GM23248 (cell line): ENCODE data around the gene PSME3IP1. TPM values are rescaled to one million over a fixed set of nuclear protein-coding genes. Genes with fewer than 3 reads are reported as not detected.

Experiments used
- DNase-seq: peaks from one replicate; pipeline ENCODE4 v3.0.0-alpha.2; 2015
- H2AFZ ChIP-seq: fragments of 200-600 bp; sonication (generic); 2 replicates; pipeline ENCODE4 v1.6.1; 2016; ENCODE audit warnings: antibody characterized with exemption
- H3F3A ChIP-seq: fragments of 200-600 bp; sonication (generic); 2 replicates; pipeline ENCODE4 v1.6.1; 2016; ENCODE audit warnings: mild to moderate bottlenecking, antibody characterized with exemption, mixed run types; ENCODE audit not compliant: insufficient read depth
- H3K27ac ChIP-seq: fragments of 200-600 bp; sonication (generic); 2 replicates; pipeline ENCODE4 v1.5.1; 2016; ENCODE audit warnings: mild to moderate bottlenecking
- H3K27me3 ChIP-seq: fragments of 200-600 bp; sonication (generic); replicated peaks from 2 replicates; pipeline ENCODE4 v1.6.1; 2016; ENCODE audit warnings: mild to moderate bottlenecking; ENCODE audit not compliant: insufficient read depth
- H3K36me3 ChIP-seq: fragments of 200-600 bp; sonication (generic); 2 replicates; pipeline ENCODE4 v1.6.1; 2016; ENCODE audit warnings: low read depth, mild to moderate bottlenecking
- H3K4me1 ChIP-seq: fragments of 200-600 bp; sonication (generic); 2 replicates; pipeline ENCODE4 v1.6.1; 2016; ENCODE audit warnings: mild to moderate bottlenecking; ENCODE audit not compliant: insufficient read depth
- H3K4me2 ChIP-seq: fragments of 200-600 bp; sonication (generic); one replicate; pipeline ENCODE4 v1.6.1; 2016; ENCODE audit warnings: mild to moderate bottlenecking; ENCODE audit not compliant: unreplicated experiment
- H3K4me3 ChIP-seq: fragments of 200-600 bp; sonication (generic); 2 replicates; pipeline ENCODE4 v1.5.1; 2016; ENCODE audit warnings: mild to moderate bottlenecking
- H3K79me2 ChIP-seq: fragments of 200-600 bp; sonication (generic); 2 replicates; pipeline ENCODE4 v1.6.1; 2016; ENCODE audit warnings: mild to moderate bottlenecking; ENCODE audit not compliant: insufficient read depth
- H3K9ac ChIP-seq: fragments of 200-600 bp; sonication (generic); 2 replicates; pipeline ENCODE4 v1.6.1; 2016; ENCODE audit warnings: mild to moderate bottlenecking
- H3K9me2 ChIP-seq: fragments of 200-600 bp; sonication (generic); 2 replicates; pipeline ENCODE4 v1.6.1; 2016; ENCODE audit warnings: mixed run types, mild to moderate bottlenecking, moderate library complexity; ENCODE audit not compliant: insufficient read depth
- H3K9me3 ChIP-seq: fragments of 200-600 bp; sonication (generic); one replicate; pipeline ENCODE4 v1.6.1; 2017; ENCODE audit warnings: low read depth
- H4K20me1 ChIP-seq: fragments of 200-600 bp; sonication (generic); 2 replicates; pipeline ENCODE4 v1.6.0; 2016; ENCODE audit not compliant: insufficient read depth
- EZH2 ChIP-seq: fragments of 200-600 bp; sonication (generic); IDR thresholded peaks from 2 replicates; pipeline ENCODE4 v1.6.1; 2018; ENCODE audit warnings: antibody characterized with exemption, mild to moderate bottlenecking; ENCODE audit not compliant: insufficient read depth, poor library complexity, severe bottlenecking
- EZH2phosphoT487 ChIP-seq: fragments of 200-600 bp; sonication (generic); IDR thresholded peaks from 2 replicates; pipeline ENCODE4 v1.6.1; 2018; ENCODE audit warnings: antibody characterized with exemption, moderate library complexity, mild to moderate bottlenecking, low read depth; ENCODE audit not compliant: insufficient read depth
- WGBS, 2 experiments: methylation state at CpG; one replicate each; pipeline ENCODE4 v1.1.6; 2015 to 2017; ENCODE audit warnings: low lambda C conversion rate in 2 of 2, low coverage in 1 of 2; ENCODE audit errors: missing lambda C conversion rate in 2 of 2; 5-methylcytosine and 5-hydroxymethylcytosine counted together
- in situ Hi-C: fragments of 300-500 bp; cut with MboI; formaldehyde crosslinking; loops from 2 replicates; pipeline ENCODE4 v1.15.0; 2020
- polyA plus RNA-seq: library from polyadenylated mRNA; unstranded; fragments of >200 nt; fragmentation: Nextera tagmentation; extraction: Ambion mirVana; gene quantifications from 2 replicates; pipeline ENCODE4 v1.2.1, GENCODE V29; 2016
- total RNA-seq: library from RNA; depleted of rRNA; stranded (reverse); fragments of >200 nt; shearing (Covaris generic); gene quantifications from 2 replicates; pipeline ENCODE4 v1.2.3, GENCODE V29; 2014; rRNA removed

The PSME3IP1 gene
- 39.7 and 42.2 TPM in 2 replicates for total RNA-seq
- polyA plus RNA-seq = 58.9 and 67.7 TPM in 2 replicates

- peak within 1 kb of the TSS; percentile 91 for H3K4me2 ChIP-seq
- H3K9ac ChIP-seq = peak within 1 kb of the TSS; percentile 95
- TF ChIP-seq EZH2phosphoT487 = no peak
- TF ChIP-seq EZH2 = no peak
- H3K9me3 ChIP-seq = no peaks in the 10 kb centered on the region
- H3K27me3 ChIP-seq = no peaks in the 10 kb centered on the region
- peaks cover 30% of the 10 kb centered on the region for H3K4me1 ChIP-seq
- H3K27ac ChIP-seq = peak within 1 kb of the TSS; percentile 88
- H2AFZ ChIP-seq = peak within 1 kb of the TSS; percentile 92
- no peaks in the 10 kb centered on the region for H4K20me1 ChIP-seq
- H3K4me3 ChIP-seq = peak within 1 kb of the TSS; percentile 95
- no peaks in the 10 kb centered on the region for H3K36me3 ChIP-seq
- peaks cover 33% of the 10 kb centered on the region for H3F3A ChIP-seq
- DNase-seq = peak; percentile 99
- 0% methylated on average over 30 to 55 of the region's 64 CpGs for WGBS, 2 experiments
- no peaks in the 10 kb centered on the region for H3K9me2 ChIP-seq
- H3K79me2 ChIP-seq = peaks cover 95% of the 10 kb centered on the region
- in situ Hi-C loops = no loop called here
Observed at GRCh38 chr16:57185945-57186871, at the start of gene PSME3IP1, which contains the start of gene RSPRY1. Gene PSME3IP1, minus strand, starts transcription at chr16:57186039. Its CDS starts 12,185 bp downstream, at chr16:57173854. Gene RSPRY1, plus strand, starts transcription at chr16:57186329. Its CDS starts 18,330 bp downstream, at chr16:57204659.

GRCh38 chr16:57235128-57236021, 49.5 kb upstream of the PSME3IP1 start:
- Histone ChIP-seq H3K4me1 (peaks cover 4% of the 10 kb centered on the region), H3K36me3 (peaks cover 64% of the 10 kb centered on the region), H3F3A (peaks cover 29% of the 10 kb centered on the region), H3K9ac (no peak overlapping the region), H3K27ac (peak overlapping the region; percentile 44), H3K27me3 (no peaks in the 10 kb centered on the region), H2AFZ (no peak overlapping the region), H3K9me2 (no peaks in the 10 kb centered on the region), H3K4me2 (no peak overlapping the region), H3K4me3 (no peak overlapping the region), H3K9me3 (no peaks in the 10 kb centered on the region), H3K79me2 (no peaks in the 10 kb centered on the region), H4K20me1 (no peaks in the 10 kb centered on the region)
- TF ChIP-seq EZH2phosphoT487 (no peak), EZH2 (no peak)
- 59 to 61% methylated on average over 8 of the region's 8 CpGs for WGBS, 2 experiments
- in situ Hi-C loops = no loop called here
- DNase-seq = peak; percentile 72

GRCh38 chr16:57234707-57235092, 48.9 kb upstream of the PSME3IP1 start:
- Histone ChIP-seq H2AFZ (no peak overlapping the region), H3K79me2 (no peaks in the 10 kb centered on the region), H3K4me3 (no peak overlapping the region), H3K4me1 (peaks cover 4% of the 10 kb centered on the region), H3K9me2 (no peaks in the 10 kb centered on the region), H3K4me2 (no peak overlapping the region), H3K36me3 (peaks cover 63% of the 10 kb centered on the region), H3K27me3 (no peaks in the 10 kb centered on the region), H3K27ac (no peak overlapping the region), H4K20me1 (no peaks in the 10 kb centered on the region), H3K9ac (no peak overlapping the region), H3K9me3 (no peaks in the 10 kb centered on the region), H3F3A (peaks cover 29% of the 10 kb centered on the region)
- DNase-seq = no peak
- TF ChIP-seq EZH2 (no peak), EZH2phosphoT487 (no peak)
- in situ Hi-C loops = no loop called here

DNA sequence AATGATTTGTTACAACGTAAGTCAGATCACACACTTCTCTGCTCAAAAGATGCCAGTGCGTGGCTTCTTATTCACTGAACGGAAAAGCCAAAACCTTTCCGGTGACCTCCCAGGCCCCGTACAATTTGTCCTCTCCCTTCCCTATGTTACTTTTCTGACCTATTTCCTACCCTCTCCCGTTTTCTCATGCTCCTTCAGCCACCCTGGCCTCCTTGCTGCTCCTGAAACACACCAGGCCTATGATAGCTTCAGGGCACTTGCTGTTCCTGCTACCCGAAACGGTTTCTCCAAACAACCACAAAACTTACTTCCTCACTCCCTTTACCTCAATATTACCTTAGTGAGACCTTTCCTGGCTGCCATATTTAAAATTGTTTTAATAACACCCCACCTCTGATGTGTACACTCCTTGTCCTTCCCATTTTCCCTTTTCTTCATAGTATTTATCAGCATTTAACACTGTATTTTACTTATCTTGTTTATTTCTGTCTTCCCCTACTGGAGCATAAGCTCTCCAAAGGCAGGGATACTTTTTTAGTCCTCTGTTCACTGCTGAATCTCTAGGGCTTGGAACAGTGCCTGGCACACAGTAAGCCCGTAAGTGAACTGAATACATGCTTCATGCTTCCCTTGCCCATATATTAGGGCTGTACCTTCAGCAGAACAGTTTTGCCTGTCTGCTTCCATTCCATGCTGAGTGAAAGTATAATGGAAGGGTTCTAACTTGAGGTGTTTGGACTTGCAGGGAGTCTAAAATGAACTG, 48.3 kb upstream of the PSME3IP1 start:
- H3K4me3 ChIP-seq = no peak overlapping the region
- 97 to 99% methylated on average over 9 of the region's 9 CpGs for WGBS, 2 experiments
- in situ Hi-C loops = no loop called here

More for the DNA sequence above, 48.3 kb upstream of the PSME3IP1 start:
- peaks cover 4% of the 10 kb centered on the region for H3K4me1 ChIP-seq
- H3K27ac ChIP-seq = no peak overlapping the region
- DNase-seq = no peak
- H3K9me2 ChIP-seq = no peaks in the 10 kb centered on the region
- H2AFZ ChIP-seq = no peak overlapping the region
- no peak overlapping the region for H3K4me2 ChIP-seq
- H3K79me2 ChIP-seq = no peaks in the 10 kb centered on the region
- peaks cover 29% of the 10 kb centered on the region for H3F3A ChIP-seq
- peaks cover 60% of the 10 kb centered on the region for H3K36me3 ChIP-seq
- H3K9me3 ChIP-seq = no peaks in the 10 kb centered on the region
- TF ChIP-seq EZH2 = no peak
- no peak for TF ChIP-seq EZH2phosphoT487
- H4K20me1 ChIP-seq = no peaks in the 10 kb centered on the region
- no peak overlapping the region for H3K9ac ChIP-seq
- H3K27me3 ChIP-seq = no peaks in the 10 kb centered on the region
